ENCODE data around the gene MYL2.

Gene MYL2

DNA sequence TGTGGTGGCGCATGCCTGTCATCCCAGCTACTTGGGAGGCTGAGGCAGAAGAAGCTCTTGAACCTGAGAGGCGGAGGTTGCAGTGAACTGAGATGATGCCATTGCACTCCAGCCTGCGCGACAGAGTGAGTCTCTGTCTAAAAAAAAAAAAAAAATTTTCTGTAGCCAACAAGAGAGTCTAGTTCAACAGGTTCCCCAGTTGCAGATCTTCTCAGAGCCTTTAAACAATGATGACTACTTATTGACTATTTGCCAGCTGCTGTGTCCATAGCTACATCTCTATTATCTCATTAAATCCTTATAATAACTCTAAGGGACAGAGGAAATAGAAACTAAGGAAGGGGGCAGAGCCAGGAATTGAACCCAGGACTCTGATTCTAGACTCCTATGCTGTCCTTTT, 15.2 kb upstream of the MYL2 start:
- TF ChIP-seq, protein P1, sequence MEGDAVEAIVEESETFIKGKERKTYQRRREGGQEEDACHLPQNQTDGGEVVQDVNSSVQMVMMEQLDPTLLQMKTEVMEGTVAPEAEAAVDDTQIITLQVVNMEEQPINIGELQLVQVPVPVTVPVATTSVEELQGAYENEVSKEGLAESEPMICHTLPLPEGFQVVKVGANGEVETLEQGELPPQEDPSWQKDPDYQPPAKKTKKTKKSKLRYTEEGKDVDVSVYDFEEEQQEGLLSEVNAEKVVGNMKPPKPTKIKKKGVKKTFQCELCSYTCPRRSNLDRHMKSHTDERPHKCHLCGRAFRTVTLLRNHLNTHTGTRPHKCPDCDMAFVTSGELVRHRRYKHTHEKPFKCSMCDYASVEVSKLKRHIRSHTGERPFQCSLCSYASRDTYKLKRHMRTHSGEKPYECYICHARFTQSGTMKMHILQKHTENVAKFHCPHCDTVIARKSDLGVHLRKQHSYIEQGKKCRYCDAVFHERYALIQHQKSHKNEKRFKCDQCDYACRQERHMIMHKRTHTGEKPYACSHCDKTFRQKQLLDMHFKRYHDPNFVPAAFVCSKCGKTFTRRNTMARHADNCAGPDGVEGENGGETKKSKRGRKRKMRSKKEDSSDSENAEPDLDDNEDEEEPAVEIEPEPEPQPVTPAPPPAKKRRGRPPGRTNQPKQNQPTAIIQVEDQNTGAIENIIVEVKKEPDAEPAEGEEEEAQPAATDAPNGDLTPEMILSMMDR (IDR thresholded peaks at IDR 0.05), result no peak
- TF ChIP-seq ZFX (IDR thresholded peaks at IDR 0.05; ENCODE audit: borderline replicate concordance), result no peak
- no peak overlapping the region for H3K27ac ChIP-seq

DNA sequence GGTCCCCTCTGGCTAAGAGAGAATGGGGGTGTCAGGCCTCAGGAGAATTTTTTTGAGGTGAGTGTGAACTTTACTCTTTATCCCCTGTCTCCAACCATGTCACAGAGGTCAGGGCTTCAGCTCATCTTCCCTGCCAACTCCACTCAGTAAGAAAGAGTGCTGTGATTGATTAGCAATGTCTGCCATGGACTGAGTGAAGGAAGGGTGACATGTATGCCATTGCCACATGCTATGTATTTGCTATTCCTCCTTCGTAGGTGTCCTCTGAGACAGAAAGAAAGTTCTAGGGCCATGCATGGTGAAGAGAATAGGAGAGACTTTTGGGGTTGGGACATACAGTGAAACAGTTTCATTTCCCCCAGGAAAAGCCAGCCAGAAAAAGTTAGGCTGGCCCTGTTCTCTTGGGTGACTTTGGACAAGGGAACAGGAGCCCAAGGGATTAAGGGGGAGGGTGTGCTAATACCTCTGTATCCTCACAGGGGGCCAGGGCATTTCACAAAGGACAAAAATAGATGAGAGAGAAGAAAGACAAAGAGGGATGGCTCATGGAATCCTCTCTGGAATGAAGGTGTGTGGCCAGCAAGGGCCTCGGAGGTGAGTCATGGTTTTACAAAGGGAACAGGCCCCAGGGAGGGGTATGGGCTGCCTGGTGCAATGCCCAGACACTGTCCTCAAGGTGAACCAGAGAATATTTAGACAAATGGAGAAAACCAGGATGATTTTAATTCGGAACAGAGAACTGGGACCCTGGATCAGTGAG, 13.9 kb upstream of the MYL2 start:
- TF ChIP-seq, protein P1 (IDR thresholded peaks at IDR 0.05), result no peak
- TF ChIP-seq ZFX (IDR thresholded peaks at IDR 0.05; ENCODE audit: borderline replicate concordance), result no peak
- H3K27ac ChIP-seq, result no peak overlapping the region

DNA sequence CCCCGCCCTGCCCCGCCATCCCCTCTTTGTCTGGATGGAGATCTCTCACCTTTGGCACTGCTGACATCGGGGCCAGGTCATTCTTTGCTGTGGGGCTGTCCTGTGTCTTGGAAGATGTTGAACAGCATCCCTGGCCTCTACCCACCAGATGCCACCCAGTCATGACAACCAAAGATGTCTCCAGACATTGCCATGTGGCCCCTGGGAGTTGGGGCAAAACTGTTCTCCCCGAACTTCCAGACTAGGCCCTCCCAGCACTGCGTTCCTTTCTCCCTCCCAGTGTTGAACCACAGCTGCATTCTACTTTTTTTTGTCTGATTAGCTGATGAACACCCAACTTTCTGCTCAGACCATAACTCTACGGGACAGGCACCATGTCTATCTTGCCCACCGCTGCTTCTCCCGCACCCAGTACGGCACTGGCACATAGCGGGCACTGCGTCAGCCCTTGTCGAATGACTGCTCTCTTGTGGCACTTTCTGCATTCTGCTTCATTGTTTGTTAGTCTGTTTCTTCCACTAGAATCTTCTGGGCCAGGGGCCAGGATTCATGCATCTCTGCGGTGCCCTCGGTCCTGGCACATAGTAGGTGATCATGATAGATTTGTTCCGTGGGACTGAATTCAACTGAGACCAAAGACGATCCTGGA, 13.1 kb upstream of the MYL2 start:
- no peak overlapping the region for H3K27ac ChIP-seq
- TF ChIP-seq ZFX (IDR thresholded peaks at IDR 0.05; ENCODE audit: borderline replicate concordance), result no peak
- TF ChIP-seq, protein P1 (IDR thresholded peaks at IDR 0.05), result no peak

DNA sequence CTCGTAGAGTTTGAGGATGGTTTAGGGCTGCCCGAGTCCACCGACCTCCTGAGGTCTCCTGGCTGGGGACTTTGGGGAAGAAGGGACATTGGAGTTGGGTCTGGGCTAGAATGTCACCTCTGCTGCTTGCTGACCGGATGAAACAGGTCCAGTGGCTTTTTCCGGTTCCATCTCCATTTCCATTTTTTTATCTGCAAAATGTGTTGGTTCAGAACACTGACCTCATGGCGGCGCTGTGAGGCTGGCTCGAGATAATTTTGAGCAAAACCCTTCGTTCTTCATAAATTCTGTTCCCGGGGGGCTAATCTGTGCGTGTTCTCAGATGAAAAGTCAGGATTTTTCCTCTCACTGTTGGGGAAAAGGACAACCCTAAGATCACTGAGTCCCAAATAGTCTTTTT, 11.7 kb upstream of the MYL2 start:
- TF ChIP-seq, protein P1 (IDR thresholded peaks at IDR 0.05), result peak; percentile 74
- TF ChIP-seq ZFX (IDR thresholded peaks at IDR 0.05; ENCODE audit: borderline replicate concordance), result no peak
- H3K27ac ChIP-seq, result no peak overlapping the region

DNA sequence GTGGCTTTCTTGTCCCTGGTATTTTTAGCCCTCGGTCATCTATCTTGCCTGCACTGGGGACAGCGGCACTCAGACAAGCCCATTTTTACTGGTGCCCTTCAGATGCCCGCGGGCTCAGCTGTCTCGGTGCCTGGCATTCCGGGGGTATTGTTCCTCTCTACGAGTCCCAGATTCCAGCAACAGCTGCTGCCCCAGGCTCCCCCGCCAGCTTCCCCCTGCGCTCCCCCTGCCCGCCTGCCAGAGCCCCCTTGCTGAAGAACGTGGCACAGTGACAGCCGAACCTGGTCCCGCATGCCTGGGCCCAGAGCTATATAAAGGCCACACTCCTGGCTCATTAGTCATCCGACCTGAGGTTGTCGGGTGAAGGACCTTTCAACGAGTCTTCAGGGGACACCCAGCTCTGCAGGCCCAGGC, 10.9 kb upstream of the MYL2 start:
- no peak overlapping the region for H3K27ac ChIP-seq
- TF ChIP-seq ZFX (IDR thresholded peaks at IDR 0.05; ENCODE audit: borderline replicate concordance), result no peak
- TF ChIP-seq, protein P1 (IDR thresholded peaks at IDR 0.05), result no peak

DNA sequence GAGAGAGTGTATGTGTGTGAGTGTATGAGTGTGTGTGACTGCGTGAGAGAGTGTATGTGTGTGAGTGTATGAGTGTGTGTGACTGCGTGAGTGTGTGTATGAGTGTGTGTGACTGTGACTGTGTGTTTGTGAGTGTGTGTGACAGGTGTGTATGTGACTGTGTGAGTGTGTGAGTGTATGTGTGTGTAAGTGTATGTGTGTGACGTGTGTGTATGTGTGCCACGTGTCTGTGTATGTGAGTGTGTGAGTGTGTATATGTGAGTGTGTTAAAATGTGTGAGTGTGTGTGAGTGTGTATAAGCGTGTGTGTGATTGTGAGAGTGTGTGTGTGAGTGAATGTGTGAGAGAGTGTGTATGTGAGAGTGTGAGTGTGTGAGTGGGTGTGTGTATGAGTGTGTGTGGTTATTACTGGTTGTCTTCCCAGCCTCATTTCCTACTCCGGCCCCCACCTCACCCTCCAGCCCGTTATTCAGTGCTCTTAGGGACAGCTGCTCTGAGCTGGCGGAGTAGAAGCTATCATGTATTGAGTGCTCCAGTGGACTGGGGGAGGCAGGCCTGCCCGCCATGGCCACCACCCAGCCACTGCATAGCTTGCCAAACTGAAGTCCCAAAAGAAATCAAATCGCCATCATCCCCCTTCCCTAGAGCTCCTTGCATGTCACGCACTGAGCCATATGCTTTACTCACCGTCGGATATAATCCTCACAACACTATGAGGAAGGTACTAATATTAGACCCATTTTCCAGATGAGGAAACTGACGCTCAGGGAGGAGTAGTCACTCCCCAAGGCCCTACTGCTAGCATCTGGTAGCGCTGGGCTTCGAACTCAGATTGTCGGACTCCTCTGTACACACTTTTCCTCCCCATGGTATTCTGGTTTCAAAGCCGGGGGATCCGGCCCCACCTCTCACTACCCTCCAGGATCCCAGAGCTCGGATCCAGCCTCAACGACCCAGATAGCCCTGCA, 10.3 kb upstream of the MYL2 start:
- no peak for TF ChIP-seq ZFX (IDR thresholded peaks at IDR 0.05; ENCODE audit: borderline replicate concordance)
- TF ChIP-seq, protein P1 (IDR thresholded peaks at IDR 0.05), result no peak
- H3K27ac ChIP-seq, result no peak overlapping the region

Measured in 22Rv1 (cell line).